Measurements from ENCODE around the gene LRRC4B. TPM values are rescaled to one million over a fixed set of nuclear protein-coding genes. Genes with fewer than 3 reads are reported as not detected.

Gene LRRC4B
- total RNA-seq, 1 donor from 2014 or later: 0.69 TPM

GRCh38 chr19:50568728-50569698 is 778 bp upstream of the LRRC4B start:
- H3K4me3 ChIP-seq (ENCODE audit: low read depth, low read length): no peak overlapping the region
- no peak for DNase-seq (ENCODE audit: low read depth)
- TF ChIP-seq CTCF (conservative IDR thresholded peaks at IDR 0.05; ENCODE audit: low read depth, low read length): no peak

GRCh38 chr19:50567052-50567841 is 988 bp downstream of the LRRC4B start:
- TF ChIP-seq CTCF (conservative IDR thresholded peaks at IDR 0.05; ENCODE audit: low read depth, low read length): no peak
- no peak for DNase-seq (ENCODE audit: low read depth)
- H3K4me3 ChIP-seq (ENCODE audit: low read depth, low read length): no peak overlapping the region

GRCh38 chr19:50565984-50566903 is 2.0 kb downstream of the LRRC4B start:
- DNase-seq (ENCODE audit: low read depth): no peak
- TF ChIP-seq CTCF (conservative IDR thresholded peaks at IDR 0.05; ENCODE audit: low read depth, low read length): no peak
- H3K4me3 ChIP-seq (ENCODE audit: low read depth, low read length): no peak overlapping the region

GRCh38 chr19:50564229-50565105 is 3.8 kb downstream of the LRRC4B start:
- no peak for DNase-seq (ENCODE audit: low read depth)
- TF ChIP-seq CTCF (conservative IDR thresholded peaks at IDR 0.05; ENCODE audit: low read depth, low read length): no peak
- H3K4me3 ChIP-seq (ENCODE audit: low read depth, low read length): no peak overlapping the region

GRCh38 chr19:50563597-50563996 is 4.6 kb downstream of the LRRC4B start:
- H3K4me3 ChIP-seq (ENCODE audit: low read depth, low read length): no peak overlapping the region
- no peak for DNase-seq (ENCODE audit: low read depth)
- no peak for TF ChIP-seq CTCF (conservative IDR thresholded peaks at IDR 0.05; ENCODE audit: low read depth, low read length)
